Panc1 (cell line): ENCODE results near the gene PEX7.

Experiments used
- CTCF ChIP-seq: fragments of 450-650 bp; IDR thresholded peaks from 2 replicates; pipeline ENCODE4 v1.5.1; 2017; ENCODE audit warnings: mild to moderate bottlenecking
- POLR2AphosphoS5 ChIP-seq: IDR thresholded peaks from 2 replicates; pipeline ENCODE4 v1.6.1; 2012; ENCODE audit warnings: mild to moderate bottlenecking, low read depth, low read length, moderate library complexity
- REST ChIP-seq, 2 experiments: IDR thresholded peaks; 2 replicates each; pipeline ENCODE4 v1.6.1; 2011 to 2012; ENCODE audit warnings: low read depth in 2 of 2, control low read depth in 1 of 2, low read length in 1 of 2, mild to moderate bottlenecking in 1 of 2, moderate library complexity in 1 of 2; ENCODE audit not compliant: insufficient read depth in 1 of 2
- SIN3A ChIP-seq: IDR thresholded peaks from 2 replicates; pipeline ENCODE4 v1.6.1; 2012; ENCODE audit warnings: low read depth, mild to moderate bottlenecking, low read length, moderate library complexity, borderline replicate concordance; ENCODE audit not compliant: insufficient read depth
- TCF7L2 ChIP-seq: IDR thresholded peaks from 2 replicates; pipeline ENCODE4 v1.6.1; 2011; ENCODE audit warnings: mild to moderate bottlenecking, low read depth, low read length, inconsistent platforms

GRCh38 chr6:136787726-136788068 lies 34.7 kb upstream of the PEX7 start:
- TF ChIP-seq CTCF (no peak), SIN3A (no peak), POLR2AphosphoS5 (no peak), REST (IDR thresholded peaks at IDR 0.05; ENCODE audit: insufficient read depth in 1 of 2, low read depth in 2 of 2, low read length in 1 of 2) (no peak), TCF7L2 (no peak)
